Measurements from ENCODE around the gene HOMER3. TPM values are rescaled to one million over a fixed set of nuclear protein-coding genes. Genes with fewer than 3 reads are reported as not detected.
"Not testable (repeated sequence)": the region's sequence is repeated elsewhere in the genome, so short reads cannot be mapped to it uniquely, and the experiment has no call there.

Gene HOMER3
- total RNA-seq, 1 experiment from 2014 or later = 23.9 TPM

DNA sequence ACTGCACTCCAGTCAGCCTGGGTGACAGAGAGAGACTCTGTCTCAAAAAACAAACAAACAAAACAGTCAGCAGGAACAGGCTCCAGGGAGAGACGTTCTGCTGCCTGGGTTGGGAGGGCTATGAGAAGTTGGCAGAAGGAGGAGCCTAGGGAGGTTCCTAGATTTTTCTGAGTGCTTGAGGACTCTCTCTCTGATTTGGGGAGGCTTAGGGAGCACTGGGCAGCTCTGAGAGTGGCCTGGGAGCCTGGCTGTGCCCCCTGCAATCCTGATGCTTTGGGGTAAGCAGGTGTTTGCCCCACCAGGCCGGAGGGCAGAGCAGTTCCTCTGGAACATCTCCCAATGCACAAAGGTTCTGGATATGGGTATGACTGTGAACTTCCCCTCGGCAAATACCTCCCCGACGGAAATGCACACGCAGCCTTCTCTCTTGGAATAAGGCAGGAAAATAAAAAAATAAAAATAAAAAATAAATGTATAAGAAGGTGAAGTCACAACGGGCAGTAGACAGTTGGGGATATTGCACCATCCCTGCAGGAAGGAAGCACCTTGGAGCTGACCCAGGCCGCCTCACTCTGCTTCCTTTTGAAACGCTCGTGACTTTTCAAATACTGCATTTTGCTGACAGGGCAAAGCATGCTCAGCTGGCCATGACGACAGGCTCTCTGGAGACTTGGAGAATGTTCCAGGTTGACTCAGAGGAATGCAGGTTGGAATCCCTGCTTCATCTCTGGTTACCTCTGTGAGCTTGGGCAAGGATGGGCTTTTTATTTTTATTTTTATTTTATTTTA is 26.5 kb upstream of the HOMER3 start:
- DNase-seq = no peak
- no peak overlapping the region for H3K4me3 ChIP-seq
- H3K27me3 ChIP-seq = no peaks in the 10 kb centered on the region
- H3K4me1 ChIP-seq = peaks cover 17% of the 10 kb centered on the region
- no peaks in the 10 kb centered on the region for H3K36me3 ChIP-seq
- no peaks in the 10 kb centered on the region for H3K9me3 ChIP-seq (replicated peaks)
- no peak overlapping the region for H3K27ac ChIP-seq

DNA sequence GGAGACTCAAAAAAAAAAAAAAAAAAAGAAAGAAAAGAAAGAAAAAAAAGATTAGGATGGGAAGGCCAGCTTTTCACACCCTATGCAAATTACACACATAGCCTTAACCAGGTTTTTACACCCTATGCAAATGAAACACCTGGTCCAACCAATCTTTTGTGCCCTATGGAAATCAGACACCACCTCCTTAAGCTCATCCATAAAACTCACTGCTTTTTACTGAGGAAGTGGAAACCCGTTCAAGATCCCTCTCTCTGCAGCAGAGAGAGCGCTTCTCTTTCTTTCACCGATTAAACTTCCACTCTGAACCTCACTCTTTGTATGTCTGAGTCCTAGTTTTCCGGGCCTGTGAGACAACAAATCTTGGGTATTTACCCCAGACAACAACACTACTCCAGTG is 25.3 kb upstream of the HOMER3 start:
- no peaks in the 10 kb centered on the region for H3K36me3 ChIP-seq
- H3K4me3 ChIP-seq = no peak overlapping the region
- H3K4me1 ChIP-seq = peaks cover 12% of the 10 kb centered on the region
- no peaks in the 10 kb centered on the region for H3K9me3 ChIP-seq (replicated peaks)
- DNase-seq = peak in 1 of 2 experiments; percentile 50
- H3K27ac ChIP-seq = no peak overlapping the region
- H3K27me3 ChIP-seq = no peaks in the 10 kb centered on the region

DNA sequence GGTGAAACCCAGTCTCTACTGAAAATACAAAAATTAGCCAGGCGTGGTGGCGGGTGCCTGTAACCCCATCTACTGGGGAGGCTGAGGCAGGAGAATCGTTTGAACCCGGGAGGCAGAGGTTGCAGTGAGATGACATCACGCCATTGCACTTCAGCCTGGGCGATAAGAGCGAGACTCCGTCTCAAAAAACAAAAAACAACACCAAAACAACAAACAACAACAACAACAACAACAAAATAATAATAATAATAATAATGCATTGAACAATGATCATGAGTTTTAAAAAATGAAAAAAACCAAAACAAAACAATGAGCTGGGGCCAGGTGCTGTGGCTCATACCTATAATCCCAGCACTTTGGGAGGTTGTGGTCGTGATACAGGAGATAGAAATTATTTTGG is 23.1 kb upstream of the HOMER3 start:
- H3K4me1 ChIP-seq = peaks cover 3% of the 10 kb centered on the region
- H3K27ac ChIP-seq = no peak overlapping the region
- no peak for DNase-seq
- H3K4me3 ChIP-seq = no peak overlapping the region
- H3K36me3 ChIP-seq = no peaks in the 10 kb centered on the region
- H3K27me3 ChIP-seq = no peaks in the 10 kb centered on the region
- H3K9me3 ChIP-seq (replicated peaks) = no peaks in the 10 kb centered on the region

DNA sequence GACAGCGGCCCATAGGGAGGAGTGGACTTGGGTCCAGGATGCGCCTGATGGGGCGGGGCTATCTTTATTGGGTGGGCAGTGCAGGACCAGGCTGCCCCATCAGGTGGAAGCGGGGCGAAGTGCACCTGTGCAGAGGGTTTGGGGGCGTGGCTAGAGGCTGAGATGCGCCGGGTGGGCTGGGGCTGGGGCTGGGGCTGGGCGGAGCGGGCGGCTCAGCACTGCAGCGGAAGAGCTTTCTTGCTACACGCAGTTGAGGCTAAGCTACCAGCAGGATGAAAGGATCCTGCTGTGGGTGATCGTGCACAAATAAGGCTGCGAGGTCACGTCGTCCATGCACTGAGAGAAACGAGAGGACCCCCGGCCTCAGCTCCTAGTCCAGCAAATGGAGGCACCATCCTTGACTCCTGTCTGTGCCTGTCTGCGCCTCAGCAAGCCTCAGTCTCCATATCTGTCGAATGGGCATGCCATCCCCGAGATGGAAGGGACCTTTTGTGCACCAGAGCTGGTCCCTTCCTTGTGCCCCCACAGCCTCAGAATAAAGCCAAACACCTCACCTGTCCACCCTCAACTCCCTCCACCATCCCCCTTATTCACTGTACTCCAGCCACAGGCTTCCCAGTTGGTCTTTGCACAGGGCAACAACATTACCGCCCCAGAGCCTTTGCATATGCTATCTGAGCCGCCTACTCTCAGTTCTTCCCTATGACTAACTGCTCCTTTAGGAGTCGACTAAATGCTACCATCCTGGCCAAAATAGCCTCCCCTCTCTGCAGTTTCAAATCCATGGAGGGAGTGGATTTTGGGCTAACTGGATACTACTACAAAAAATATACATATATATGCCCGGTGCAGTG is 21.0 kb upstream of the HOMER3 start:
- H3K4me1 ChIP-seq = peaks cover 3% of the 10 kb centered on the region
- H3K4me3 ChIP-seq = no peak overlapping the region
- DNase-seq = no peak
- H3K9me3 ChIP-seq (replicated peaks) = no peaks in the 10 kb centered on the region
- H3K27me3 ChIP-seq = peaks cover 4% of the 10 kb centered on the region; the same call in 1 of the 2 replicates
- H3K27ac ChIP-seq = no peak overlapping the region
- H3K36me3 ChIP-seq = no peaks in the 10 kb centered on the region

DNA sequence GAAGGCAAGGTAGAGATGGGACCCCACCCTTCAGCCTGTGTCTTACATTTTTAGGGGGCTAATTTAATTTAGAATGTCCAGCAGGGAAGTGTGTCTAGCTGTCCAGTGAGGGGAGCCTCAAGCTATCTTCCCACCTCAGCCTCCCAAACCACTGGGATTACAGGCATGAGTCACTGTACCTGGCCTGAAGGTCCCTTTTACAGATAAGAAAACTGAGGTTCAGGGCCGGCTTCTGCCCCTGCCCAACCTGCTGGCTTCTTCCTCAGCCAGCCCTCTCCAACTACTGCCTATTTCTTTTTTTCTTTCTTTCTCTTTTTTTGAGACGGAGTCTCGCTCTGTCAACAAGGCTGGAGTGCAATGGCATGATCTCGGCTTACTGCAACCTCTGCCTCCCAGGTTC is 19.4 kb upstream of the HOMER3 start:
- Histone ChIP-seq H3K4me3 (no peak overlapping the region), H3K9me3 (replicated peaks) (no peaks in the 10 kb centered on the region), H3K27ac (no peak overlapping the region), H3K36me3 (no peaks in the 10 kb centered on the region), H3K27me3 (peaks cover 4% of the 10 kb centered on the region; the same call in 1 of the 2 replicates), H3K4me1 (no peaks in the 10 kb centered on the region)
- no peak for DNase-seq

DNA sequence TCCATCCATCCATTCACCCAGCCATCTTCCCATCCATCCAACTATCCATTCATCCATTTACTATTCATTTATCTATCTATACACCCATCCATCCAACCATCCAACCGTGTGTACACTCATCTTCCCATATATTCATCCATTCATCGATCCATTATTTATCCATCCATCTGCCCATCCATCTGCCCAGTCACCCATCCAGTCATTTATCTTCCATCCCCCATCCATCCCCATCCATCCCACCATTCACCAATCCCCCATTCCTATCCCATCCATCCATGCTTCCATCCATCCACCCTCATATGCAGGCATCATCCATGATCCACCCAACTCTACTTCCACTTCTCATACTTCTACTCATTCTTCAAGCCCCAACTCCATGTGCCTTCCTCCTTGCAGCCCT is 14.0 kb upstream of the HOMER3 start:
- Histone ChIP-seq H3K4me3 (no peak overlapping the region), H3K27ac (no peak overlapping the region), H3K27me3 (peaks cover 4% of the 10 kb centered on the region; the same call in 1 of the 2 replicates), H3K9me3 (replicated peaks) (no peaks in the 10 kb centered on the region), H3K4me1 (no peaks in the 10 kb centered on the region), H3K36me3 (no peaks in the 10 kb centered on the region)
- no peak for DNase-seq

DNA sequence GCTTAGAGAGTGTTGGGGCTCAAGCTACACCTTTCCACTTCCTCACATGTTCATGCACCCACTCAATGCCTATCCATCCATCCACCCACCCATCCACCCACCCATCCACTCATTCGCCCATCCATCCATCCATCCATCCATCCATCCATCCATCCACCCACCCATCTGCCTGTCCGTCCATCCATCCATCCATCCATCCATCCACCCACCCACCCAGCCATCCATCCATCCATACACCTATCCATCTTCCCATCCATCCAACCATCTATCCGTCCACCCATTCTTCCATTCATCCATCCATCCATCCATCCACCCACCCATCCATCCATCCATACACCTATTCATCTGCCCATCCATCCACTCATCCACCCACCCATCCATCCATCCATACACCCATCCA is 13.1 kb upstream of the HOMER3 start:
- H3K9me3 ChIP-seq (replicated peaks) = no peaks in the 10 kb centered on the region
- H3K4me1 ChIP-seq = no peaks in the 10 kb centered on the region
- H3K27me3 ChIP-seq = peaks cover 4% of the 10 kb centered on the region; the same call in 1 of the 2 replicates
- H3K27ac ChIP-seq = no peak overlapping the region
- DNase-seq = no peak
- no peaks in the 10 kb centered on the region for H3K36me3 ChIP-seq
- H3K4me3 ChIP-seq = no peak overlapping the region

DNA sequence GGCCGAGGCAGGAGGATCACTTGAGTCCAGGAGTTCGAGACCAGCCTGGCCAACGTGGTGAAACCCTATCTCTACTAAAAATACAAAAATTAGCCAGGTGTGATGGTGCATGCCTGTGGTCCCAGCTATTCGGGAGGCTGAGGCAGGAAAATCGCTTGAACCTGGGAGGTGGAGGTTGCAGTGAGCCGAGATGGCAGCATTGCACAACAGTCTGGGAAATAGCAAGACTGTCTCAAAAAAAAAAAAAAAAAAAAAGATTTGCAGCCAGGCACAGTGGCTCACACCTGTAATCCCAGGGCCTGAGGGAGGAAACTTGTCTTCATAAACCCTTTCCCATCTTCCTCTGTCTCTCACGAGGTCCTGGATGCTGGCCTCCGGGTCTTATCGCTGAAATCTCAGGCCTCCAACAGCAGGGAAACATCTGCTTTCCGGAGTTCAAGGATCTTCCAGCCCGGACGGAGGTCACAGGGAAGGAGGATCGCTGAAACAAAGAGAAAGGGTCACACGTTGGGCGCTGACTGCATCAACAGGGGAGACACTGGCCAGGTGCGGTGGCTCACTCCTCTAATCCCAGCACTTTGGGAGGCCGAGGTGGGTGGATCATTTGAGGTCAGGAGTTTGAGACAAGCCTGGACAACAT is 11.5 kb upstream of the HOMER3 start:
- H3K4me1 ChIP-seq, H3K4me3 ChIP-seq, H3K27ac ChIP-seq: not testable (repeated sequence)

DNA sequence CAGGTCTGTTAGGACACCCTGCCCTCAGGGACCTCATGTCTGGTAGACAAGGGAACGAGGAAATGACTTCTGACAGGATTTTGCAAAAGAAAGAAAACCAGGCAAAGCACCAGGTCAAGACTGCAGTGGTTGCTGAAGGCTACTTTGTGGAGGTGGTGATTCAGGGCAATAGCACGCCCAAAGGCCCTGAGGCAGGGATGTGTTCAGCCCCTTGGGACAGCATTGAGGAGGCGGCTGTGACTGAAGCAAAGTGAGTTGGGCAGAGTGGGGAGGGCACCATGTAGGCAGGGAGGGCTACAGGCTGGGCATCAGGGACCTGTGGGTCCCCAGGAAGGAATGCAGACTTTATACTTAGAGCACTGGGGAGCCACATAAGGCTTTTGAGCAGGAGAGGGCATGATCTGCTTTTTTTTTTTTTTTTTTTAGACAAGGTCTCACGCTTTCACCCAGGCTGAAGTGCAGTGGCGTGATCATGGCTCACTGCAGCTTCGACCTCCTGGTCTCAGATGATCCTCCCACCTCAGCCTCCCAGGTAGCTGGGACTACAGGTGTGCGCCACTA is 10.8 kb upstream of the HOMER3 start:
- H3K36me3 ChIP-seq = no peaks in the 10 kb centered on the region
- no peaks in the 10 kb centered on the region for H3K4me1 ChIP-seq
- H3K9me3 ChIP-seq (replicated peaks) = no peaks in the 10 kb centered on the region
- H3K4me3 ChIP-seq = no peak overlapping the region
- no peak for DNase-seq
- H3K27me3 ChIP-seq = no peaks in the 10 kb centered on the region
- H3K27ac ChIP-seq = no peak overlapping the region

More for the DNA sequence above, 11.5 kb upstream of the HOMER3 start:
- not testable (repeated sequence) for H3K36me3 ChIP-seq; H3K27me3 ChIP-seq; H3K9me3 ChIP-seq (replicated peaks)
- DNase-seq = peak in 1 of 2 experiments; percentile 22

DNA sequence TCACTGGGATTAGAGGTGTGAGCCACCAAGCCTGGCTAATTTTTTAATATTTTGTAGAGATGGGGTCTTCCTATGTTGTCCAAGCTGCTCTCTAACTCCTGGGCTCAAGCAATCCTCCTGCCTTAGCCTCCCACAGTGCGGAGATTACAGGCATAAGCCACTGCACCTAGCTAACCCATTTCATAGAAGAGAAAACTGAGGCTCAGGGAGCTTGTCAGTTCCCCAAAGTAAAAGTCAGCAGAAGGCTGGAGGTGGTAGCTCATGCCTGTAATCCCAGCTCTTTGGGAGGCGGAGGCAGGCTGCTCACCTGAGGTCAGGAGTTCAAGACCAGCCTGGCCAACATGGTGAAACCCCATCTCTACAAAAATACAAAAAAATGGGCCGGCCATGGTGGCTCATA is 8.8 kb upstream of the HOMER3 start:
- Histone ChIP-seq H3K4me3 (no peak overlapping the region), H3K27ac (no peak overlapping the region), H3K4me1 (no peaks in the 10 kb centered on the region), H3K9me3 (replicated peaks) (no peaks in the 10 kb centered on the region), H3K36me3 (no peaks in the 10 kb centered on the region), H3K27me3 (no peaks in the 10 kb centered on the region)
- DNase-seq = no peak

DNA sequence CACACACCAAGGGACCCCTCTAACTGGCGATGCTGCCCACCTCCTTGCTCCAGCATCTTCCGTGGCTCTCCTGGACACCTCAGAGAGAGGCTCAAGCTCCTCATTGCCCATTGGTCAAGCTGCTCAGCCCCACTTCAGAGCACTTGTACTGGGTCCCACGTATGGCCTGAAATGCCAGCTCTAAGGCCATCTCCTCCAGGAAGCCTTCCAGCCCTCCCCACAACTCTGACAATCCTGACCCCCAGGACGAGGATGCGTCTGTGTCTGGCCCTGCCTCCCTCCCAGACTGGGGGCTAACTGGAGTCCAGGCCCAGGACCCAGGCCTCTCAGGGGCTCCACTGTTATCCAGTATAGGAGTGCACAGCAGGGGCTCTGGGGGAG is 7.9 kb upstream of the HOMER3 start:
- Histone ChIP-seq H3K9me3 (replicated peaks) (no peaks in the 10 kb centered on the region), H3K27me3 (no peaks in the 10 kb centered on the region), H3K4me1 (no peaks in the 10 kb centered on the region), H3K4me3 (no peak overlapping the region), H3K27ac (no peak overlapping the region), H3K36me3 (no peaks in the 10 kb centered on the region)
- no peak for DNase-seq

DNA sequence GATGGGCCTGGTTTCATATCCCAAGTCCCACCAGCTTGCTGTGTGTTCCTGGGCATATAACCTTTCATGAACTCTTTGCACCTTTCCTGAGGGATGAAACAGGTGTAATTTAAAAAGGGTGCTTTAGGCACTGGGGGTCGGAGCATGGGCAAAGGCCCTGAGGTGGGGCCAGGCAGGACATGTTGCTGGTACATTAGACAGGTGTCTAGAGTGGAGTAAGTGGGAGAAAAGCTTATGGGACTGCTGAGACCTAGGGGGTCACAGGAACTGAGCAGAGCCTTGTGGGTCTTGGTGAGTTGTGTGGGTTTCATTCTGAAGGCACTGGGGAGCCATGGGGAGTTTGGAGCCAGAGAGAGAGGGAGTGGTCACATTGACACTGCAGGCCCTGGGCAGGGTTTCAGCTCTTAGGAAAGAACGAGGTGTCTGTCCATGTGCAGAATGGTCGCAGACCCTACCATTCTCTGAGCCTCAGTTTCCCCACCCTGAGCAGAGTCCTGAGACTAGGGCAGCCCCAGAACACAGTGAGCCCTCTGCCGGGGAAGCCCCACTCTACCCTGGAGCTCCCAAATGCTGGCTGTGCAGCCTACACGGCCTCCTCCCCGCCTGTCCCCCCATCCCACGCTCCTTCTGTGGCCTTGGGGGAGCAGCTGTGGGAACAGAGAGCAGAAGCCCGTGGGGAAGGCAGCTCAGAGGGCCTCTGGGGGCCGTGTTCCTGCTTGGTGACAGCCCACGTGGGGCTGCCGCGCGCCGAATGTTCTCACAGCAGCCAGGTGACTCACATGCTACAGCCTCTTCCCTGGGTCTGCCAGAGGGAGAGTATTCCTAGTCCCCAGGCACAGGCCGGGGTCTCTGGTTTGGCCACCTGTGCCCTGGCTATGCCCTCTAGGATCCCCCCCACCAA is 7.3 kb upstream of the HOMER3 start:
- H3K36me3 ChIP-seq = no peaks in the 10 kb centered on the region
- H3K4me1 ChIP-seq = no peaks in the 10 kb centered on the region
- H3K27ac ChIP-seq = no peak overlapping the region
- no peak overlapping the region for H3K4me3 ChIP-seq
- no peak for DNase-seq
- H3K27me3 ChIP-seq = no peaks in the 10 kb centered on the region
- H3K9me3 ChIP-seq (replicated peaks) = no peaks in the 10 kb centered on the region

DNA sequence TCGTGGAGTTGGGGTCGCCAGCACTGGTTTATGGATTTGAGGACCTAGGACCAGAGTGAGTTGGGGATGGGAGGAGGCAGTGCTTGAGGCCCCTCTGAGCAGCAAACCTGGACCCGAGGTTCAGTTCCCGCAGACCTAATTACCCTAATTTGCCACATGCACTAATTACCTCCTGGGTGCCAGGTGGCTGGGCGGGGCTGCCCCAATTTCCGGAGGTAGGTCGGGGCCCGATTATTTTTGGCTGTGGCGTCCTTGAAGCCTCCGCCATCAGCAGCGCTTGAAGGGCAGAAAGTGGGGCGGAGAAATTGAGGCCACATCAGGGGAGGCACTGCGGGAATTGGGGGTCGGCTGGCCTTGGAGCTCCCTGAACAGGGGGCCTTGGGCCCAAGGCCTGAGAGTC is 5.9 kb upstream of the HOMER3 start:
- Histone ChIP-seq H3K36me3 (no peaks in the 10 kb centered on the region), H3K27me3 (no peaks in the 10 kb centered on the region), H3K9me3 (replicated peaks) (no peaks in the 10 kb centered on the region), H3K4me3 (no peak overlapping the region), H3K27ac (no peak overlapping the region), H3K4me1 (no peaks in the 10 kb centered on the region)
- no peak for DNase-seq

DNA sequence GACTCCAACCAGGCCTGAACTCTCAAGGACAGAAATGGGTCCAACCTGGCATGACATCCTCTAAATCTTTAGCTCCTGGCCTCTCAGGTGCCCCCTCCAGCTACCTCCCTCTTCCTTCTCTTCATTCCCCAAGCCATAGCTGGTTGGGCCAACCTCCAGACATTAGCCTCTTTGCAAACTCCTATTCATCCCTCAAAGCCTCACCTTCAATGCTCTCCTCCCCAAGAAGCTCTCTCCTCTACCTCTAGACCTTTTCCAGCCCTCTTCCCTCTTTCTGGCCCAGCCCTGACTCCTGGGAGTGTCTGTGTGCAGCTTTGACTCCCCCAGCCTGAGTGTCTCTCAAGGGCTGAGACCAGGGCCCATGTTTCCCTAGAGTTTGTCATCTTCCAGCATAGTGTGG is 5.3 kb upstream of the HOMER3 start:
- H3K9me3 ChIP-seq (replicated peaks) = no peaks in the 10 kb centered on the region
- H3K27me3 ChIP-seq = no peaks in the 10 kb centered on the region
- no peak overlapping the region for H3K27ac ChIP-seq
- no peak for DNase-seq
- H3K36me3 ChIP-seq = no peaks in the 10 kb centered on the region
- no peak overlapping the region for H3K4me3 ChIP-seq
- H3K4me1 ChIP-seq = peaks cover 2% of the 10 kb centered on the region; the same call in 1 of the 2 replicates

All from SJCRH30 (cell line).